ENCODE data around the gene EFNA5.

Gene EFNA5

GRCh38 chr5:107376546-107377276, 294.0 kb downstream of the EFNA5 start:
- H3K4me1 Mint-ChIP-seq, result peaks cover 8% of the 10 kb centered on the region
- ATAC-seq, result no peak
- no peak overlapping the region for H3K4me3 Mint-ChIP-seq
- H3K27me3 Mint-ChIP-seq, result no peaks in the 10 kb centered on the region
- no peak overlapping the region for H3K27ac Mint-ChIP-seq
- H3K9me3 Mint-ChIP-seq, result no peaks in the 10 kb centered on the region
- H3K36me3 Mint-ChIP-seq, result no peaks in the 10 kb centered on the region

GRCh38 chr5:107373549-107374263, 297.0 kb downstream of the EFNA5 start:
- Mint-ChIP-seq H3K4me1 (peaks cover 8% of the 10 kb centered on the region), H3K4me3 (no peak overlapping the region), H3K9me3 (no peaks in the 10 kb centered on the region), H3K27me3 (no peaks in the 10 kb centered on the region), H3K36me3 (no peaks in the 10 kb centered on the region), H3K27ac (peak overlapping the region; percentile 10)
- ATAC-seq, result no peak

GRCh38 chr5:107372723-107373450, 297.9 kb downstream of the EFNA5 start:
- Mint-ChIP-seq H3K9me3 (no peaks in the 10 kb centered on the region), H3K4me1 (peaks cover 8% of the 10 kb centered on the region), H3K27me3 (no peaks in the 10 kb centered on the region), H3K4me3 (no peak overlapping the region), H3K27ac (no peak overlapping the region), H3K36me3 (no peaks in the 10 kb centered on the region)
- ATAC-seq, result no peak

- Mint-ChIP-seq H3K4me3 (no peak overlapping the region), H3K27ac (no peak overlapping the region), H3K4me1 (peaks cover 14% of the 10 kb centered on the region), H3K36me3 (no peaks in the 10 kb centered on the region), H3K27me3 (no peaks in the 10 kb centered on the region), H3K9me3 (no peaks in the 10 kb centered on the region)
- ATAC-seq, result no peak
Observed at GRCh38 chr5:107370396-107370968, 300.3 kb downstream of the EFNA5 start.

GRCh38 chr5:107369622-107370021, 301.1 kb downstream of the EFNA5 start:
- H3K36me3 Mint-ChIP-seq, result no peaks in the 10 kb centered on the region
- H3K27me3 Mint-ChIP-seq, result no peaks in the 10 kb centered on the region
- peaks cover 23% of the 10 kb centered on the region for H3K4me1 Mint-ChIP-seq
- ATAC-seq, result no peak
- H3K4me3 Mint-ChIP-seq, result no peak overlapping the region
- H3K27ac Mint-ChIP-seq, result no peak overlapping the region
- no peaks in the 10 kb centered on the region for H3K9me3 Mint-ChIP-seq

- Mint-ChIP-seq H3K4me3 (no peak overlapping the region), H3K4me1 (peaks cover 17% of the 10 kb centered on the region), H3K27ac (no peak overlapping the region), H3K9me3 (no peaks in the 10 kb centered on the region), H3K36me3 (no peaks in the 10 kb centered on the region), H3K27me3 (no peaks in the 10 kb centered on the region)
- no peak for ATAC-seq
Observed at GRCh38 chr5:107368615-107369014, 302.1 kb downstream of the EFNA5 start.

GRCh38 chr5:107367939-107368338, 302.8 kb downstream of the EFNA5 start:
- H3K27me3 Mint-ChIP-seq, result no peaks in the 10 kb centered on the region

GRCh38 chr5:107367480-107367879, 303.3 kb downstream of the EFNA5 start:
- Mint-ChIP-seq H3K9me3 (no peaks in the 10 kb centered on the region), H3K4me3 (no peak overlapping the region), H3K27me3 (no peaks in the 10 kb centered on the region), H3K27ac (no peak overlapping the region), H3K36me3 (no peaks in the 10 kb centered on the region), H3K4me1 (peaks cover 16% of the 10 kb centered on the region)
- no peak for ATAC-seq

More at GRCh38 chr5:107367939-107368338, 302.8 kb downstream of the EFNA5 start:
- no peak overlapping the region for H3K27ac Mint-ChIP-seq
- no peak for ATAC-seq
- H3K4me3 Mint-ChIP-seq, result no peak overlapping the region
- no peaks in the 10 kb centered on the region for H3K9me3 Mint-ChIP-seq
- H3K4me1 Mint-ChIP-seq, result peaks cover 16% of the 10 kb centered on the region
- no peaks in the 10 kb centered on the region for H3K36me3 Mint-ChIP-seq

- no peak overlapping the region for H3K27ac Mint-ChIP-seq
- peaks cover 16% of the 10 kb centered on the region for H3K4me1 Mint-ChIP-seq
- no peaks in the 10 kb centered on the region for H3K9me3 Mint-ChIP-seq
- ATAC-seq, result peak; percentile 20
- H3K27me3 Mint-ChIP-seq, result no peaks in the 10 kb centered on the region
- H3K4me3 Mint-ChIP-seq, result no peak overlapping the region
- no peaks in the 10 kb centered on the region for H3K36me3 Mint-ChIP-seq
Observed at GRCh38 chr5:107365320-107366109, 305.2 kb downstream of the EFNA5 start.

- H3K4me3 Mint-ChIP-seq, result no peak overlapping the region
- H3K9me3 Mint-ChIP-seq, result no peaks in the 10 kb centered on the region
- no peaks in the 10 kb centered on the region for H3K27me3 Mint-ChIP-seq
- H3K4me1 Mint-ChIP-seq, result peaks cover 16% of the 10 kb centered on the region
- no peak overlapping the region for H3K27ac Mint-ChIP-seq
- no peaks in the 10 kb centered on the region for H3K36me3 Mint-ChIP-seq
- no peak for ATAC-seq
Observed at GRCh38 chr5:107364443-107365319, 306.1 kb downstream of the EFNA5 start.

GRCh38 chr5:107363768-107364167, 307.0 kb downstream of the EFNA5 start:
- H3K27me3 Mint-ChIP-seq, result no peaks in the 10 kb centered on the region
- no peak for ATAC-seq
- no peak overlapping the region for H3K4me3 Mint-ChIP-seq
- no peak overlapping the region for H3K27ac Mint-ChIP-seq
- peaks cover 16% of the 10 kb centered on the region for H3K4me1 Mint-ChIP-seq
- no peaks in the 10 kb centered on the region for H3K36me3 Mint-ChIP-seq
- no peaks in the 10 kb centered on the region for H3K9me3 Mint-ChIP-seq

GRCh38 chr5:107361945-107362344, 308.8 kb downstream of the EFNA5 start:
- ATAC-seq, result no peak
- Mint-ChIP-seq H3K36me3 (no peaks in the 10 kb centered on the region), H3K27me3 (no peaks in the 10 kb centered on the region), H3K9me3 (no peaks in the 10 kb centered on the region), H3K27ac (no peak overlapping the region), H3K4me3 (no peak overlapping the region), H3K4me1 (peaks cover 16% of the 10 kb centered on the region)

GRCh38 chr5:107359916-107360234, 310.9 kb downstream of the EFNA5 start:
- Mint-ChIP-seq H3K27me3 (no peaks in the 10 kb centered on the region), H3K9me3 (no peaks in the 10 kb centered on the region), H3K4me3 (no peak overlapping the region), H3K36me3 (no peaks in the 10 kb centered on the region), H3K4me1 (peaks cover 4% of the 10 kb centered on the region), H3K27ac (no peak overlapping the region)
- ATAC-seq, result no peak

Data from stimulated activated memory B cell treated with anti-CD40 and anti-IgM and Interleukin-4, amounts not matched to agents 10 μg/mL and 1 μg/mL and 100 μg/mL, for 72 hours (primary cell).